NCI-H82 (cell line): Measurements from ENCODE around the gene ABHD17A.

Experiments
- DNase-seq: peaks from one replicate; lab custom pipeline; 2025; lab: John Stamatoyannopoulos, UW

Gene ABHD17A

GRCh38 chr19:1885398-1886119, at the start of gene ABHD17A:
TSS of gene ABHD17A (minus strand) at chr19:1885496. CDS start at chr19:1881566, 3,930 bp downstream.
- DNase-seq = peak; percentile 93

- no peak for DNase-seq
These were observed 48.6 kb upstream of the ABHD17A start for GRCh38 chr19:1933942-1934341.

- DNase-seq = no peak
These were observed 47.9 kb upstream of the ABHD17A start for GRCh38 chr19:1933244-1933643.

GRCh38 chr19:1932395-1932794, 47.1 kb upstream of the ABHD17A start:
- no peak for DNase-seq

- DNase-seq = no peak
These were observed 46.1 kb upstream of the ABHD17A start for GRCh38 chr19:1931445-1931844.

GRCh38 chr19:1929021-1929742, 43.9 kb upstream of the ABHD17A start:
- peak; percentile 84 for DNase-seq

GRCh38 chr19:1925544-1925943, 40.2 kb upstream of the ABHD17A start:
- DNase-seq = no peak

GRCh38 chr19:1924320-1924961, 39.1 kb upstream of the ABHD17A start:
- DNase-seq = no peak

GRCh38 chr19:1923319-1923718, 38.0 kb upstream of the ABHD17A start:
- no peak for DNase-seq

GRCh38 chr19:1922803-1923202, 37.5 kb upstream of the ABHD17A start:
- no peak for DNase-seq

- no peak for DNase-seq
These were observed 36.5 kb upstream of the ABHD17A start for GRCh38 chr19:1921825-1922224.

- DNase-seq = no peak
These were observed 36.0 kb upstream of the ABHD17A start for GRCh38 chr19:1921326-1921725.

- DNase-seq = no peak
These were observed 35.3 kb upstream of the ABHD17A start for GRCh38 chr19:1920644-1921043.

- DNase-seq = no peak
These were observed 33.7 kb upstream of the ABHD17A start for GRCh38 chr19:1918975-1919374.

GRCh38 chr19:1917926-1918325, 32.6 kb upstream of the ABHD17A start:
- DNase-seq = no peak

- no peak for DNase-seq
These were observed 31.9 kb upstream of the ABHD17A start for GRCh38 chr19:1917146-1917545.

- no peak for DNase-seq
These were observed 29.6 kb upstream of the ABHD17A start for GRCh38 chr19:1914826-1915341.

- DNase-seq = no peak
These were observed 28.7 kb upstream of the ABHD17A start for GRCh38 chr19:1913781-1914577.

- no peak for DNase-seq
These were observed 27.6 kb upstream of the ABHD17A start for GRCh38 chr19:1912760-1913505.

GRCh38 chr19:1911995-1912394, 26.7 kb upstream of the ABHD17A start:
- DNase-seq = no peak

GRCh38 chr19:1911098-1911497, 25.8 kb upstream of the ABHD17A start:
- DNase-seq = no peak
